ENCODE measurements around the gene MRFAP1. TPM values are rescaled to one million over a fixed set of nuclear protein-coding genes. Genes with fewer than 3 reads are reported as not detected.

MRFAP1 gene
- total and polyA plus RNA-seq, 8 donors: 51.9 to 369 (median 186) TPM

DNA sequence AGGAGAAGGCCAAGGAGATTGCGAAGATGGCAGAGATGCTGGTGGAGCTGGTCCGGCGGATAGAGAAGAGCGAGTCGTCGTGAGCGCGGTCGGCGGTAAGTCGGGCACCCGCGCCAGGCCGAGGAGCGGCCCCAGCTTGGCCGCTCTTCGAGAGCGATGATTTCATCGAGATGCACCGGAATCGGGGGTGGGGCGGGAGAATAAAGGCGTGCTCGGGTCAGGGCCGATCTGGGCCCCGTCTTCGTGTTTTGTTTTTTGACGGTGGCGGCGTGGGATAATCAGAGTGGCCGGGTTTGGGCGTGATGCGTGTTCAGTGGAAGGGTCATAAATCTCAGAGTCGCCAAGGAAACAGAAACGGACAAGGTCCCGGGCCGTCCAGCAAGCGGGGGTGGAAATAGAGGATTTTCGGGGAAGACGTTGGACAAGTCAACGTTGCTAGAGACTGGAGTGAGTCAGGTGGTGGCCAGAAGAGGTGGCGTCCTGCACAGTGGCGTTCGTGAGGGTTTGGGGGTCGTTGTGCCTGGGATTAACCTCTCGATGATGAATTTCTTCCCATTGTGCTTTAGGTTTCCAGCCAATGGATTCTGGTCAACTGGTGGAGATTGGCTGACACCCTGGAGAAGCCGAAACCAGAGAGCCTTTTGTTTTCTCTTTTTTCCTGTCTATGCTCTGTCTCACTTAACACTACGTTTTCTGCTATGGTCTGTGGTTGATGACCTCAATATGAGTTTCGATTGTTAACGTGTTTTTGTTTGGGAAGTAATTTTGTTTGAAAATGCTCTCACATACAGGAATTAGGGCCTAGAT is 882 bp downstream of the MRFAP1 start:
- H3K4me3 ChIP-seq: peak overlapping the region; percentile 78 to 90 (median 84)
- H3K27me3 ChIP-seq: no peaks in the 10 kb centered on the region
- H3K9me3 ChIP-seq: no peaks in the 10 kb centered on the region
- WGBS, 5 donors: 1% methylated on average over 47 to 50 of the region's 50 CpGs
- peaks cover 7 to 24% (median 20%) of the 10 kb centered on the region in 4 donors for H3K36me3 ChIP-seq
- peak; percentile 40 to 81 for DNase-seq
- intact Hi-C loops (cut with DNase I; ENCODE audit: low total_unique reads): no loop called here
- TF ChIP-seq POLR2A (IDR thresholded peaks at IDR 0.05) (peak in 1 of 4 donors; percentile 9), POLR2AphosphoS5 (IDR thresholded peaks at IDR 0.05) (peak in 1 of 3 donors; percentile 8), EP300 (IDR thresholded peaks at IDR 0.05) (no peak)
- TF ChIP-seq, protein P1, sequence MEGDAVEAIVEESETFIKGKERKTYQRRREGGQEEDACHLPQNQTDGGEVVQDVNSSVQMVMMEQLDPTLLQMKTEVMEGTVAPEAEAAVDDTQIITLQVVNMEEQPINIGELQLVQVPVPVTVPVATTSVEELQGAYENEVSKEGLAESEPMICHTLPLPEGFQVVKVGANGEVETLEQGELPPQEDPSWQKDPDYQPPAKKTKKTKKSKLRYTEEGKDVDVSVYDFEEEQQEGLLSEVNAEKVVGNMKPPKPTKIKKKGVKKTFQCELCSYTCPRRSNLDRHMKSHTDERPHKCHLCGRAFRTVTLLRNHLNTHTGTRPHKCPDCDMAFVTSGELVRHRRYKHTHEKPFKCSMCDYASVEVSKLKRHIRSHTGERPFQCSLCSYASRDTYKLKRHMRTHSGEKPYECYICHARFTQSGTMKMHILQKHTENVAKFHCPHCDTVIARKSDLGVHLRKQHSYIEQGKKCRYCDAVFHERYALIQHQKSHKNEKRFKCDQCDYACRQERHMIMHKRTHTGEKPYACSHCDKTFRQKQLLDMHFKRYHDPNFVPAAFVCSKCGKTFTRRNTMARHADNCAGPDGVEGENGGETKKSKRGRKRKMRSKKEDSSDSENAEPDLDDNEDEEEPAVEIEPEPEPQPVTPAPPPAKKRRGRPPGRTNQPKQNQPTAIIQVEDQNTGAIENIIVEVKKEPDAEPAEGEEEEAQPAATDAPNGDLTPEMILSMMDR (IDR thresholded peaks at IDR 0.05): no peak
- H3K4me1 ChIP-seq: peaks cover 22 to 34% (median 32%) of the 10 kb centered on the region in 4 donors
- peak overlapping the region; percentile 88 to 98 (median 97) for H3K27ac ChIP-seq

DNA sequence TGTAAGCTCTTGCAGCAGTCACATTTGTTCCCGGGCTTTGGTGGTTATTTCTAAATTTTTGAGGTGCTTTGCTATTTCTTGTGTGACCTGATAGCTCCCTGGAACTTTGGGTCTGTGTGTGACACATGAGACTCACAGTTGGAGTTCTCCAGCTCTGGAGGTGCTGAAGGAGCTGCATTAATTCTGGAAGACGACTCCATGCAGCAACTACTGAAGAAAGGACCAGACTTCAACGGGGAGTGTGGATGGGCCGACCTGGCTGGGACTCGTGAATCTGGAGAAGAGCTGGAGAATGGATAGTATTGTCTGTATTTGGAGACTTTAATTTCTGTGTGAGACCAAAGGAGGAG is 1.5 kb downstream of the MRFAP1 start:
- no peak for TF ChIP-seq POLR2AphosphoS5 (IDR thresholded peaks at IDR 0.05)
- TF ChIP-seq POLR2A (IDR thresholded peaks at IDR 0.05): no peak
- TF ChIP-seq, protein P1 (IDR thresholded peaks at IDR 0.05): no peak
- no peak for TF ChIP-seq EP300 (IDR thresholded peaks at IDR 0.05)
- 35 to 52% (median 43%) methylated on average over 5 of the region's 5 CpGs for WGBS, 5 donors
- H3K4me3 ChIP-seq: peak overlapping the region; percentile 78 to 90 (median 84)
- no peaks in the 10 kb centered on the region for H3K9me3 ChIP-seq
- intact Hi-C loops (cut with DNase I; ENCODE audit: low total_unique reads): no loop called here
- H3K4me1 ChIP-seq: peaks cover 22 to 34% (median 32%) of the 10 kb centered on the region in 4 donors
- no peaks in the 10 kb centered on the region for H3K27me3 ChIP-seq
- peak overlapping the region in 4 of 5 donors; percentile 96 to 98 (median 97) for H3K27ac ChIP-seq
- DNase-seq: no peak
- peaks cover 7 to 24% (median 20%) of the 10 kb centered on the region in 4 donors for H3K36me3 ChIP-seq

DNA sequence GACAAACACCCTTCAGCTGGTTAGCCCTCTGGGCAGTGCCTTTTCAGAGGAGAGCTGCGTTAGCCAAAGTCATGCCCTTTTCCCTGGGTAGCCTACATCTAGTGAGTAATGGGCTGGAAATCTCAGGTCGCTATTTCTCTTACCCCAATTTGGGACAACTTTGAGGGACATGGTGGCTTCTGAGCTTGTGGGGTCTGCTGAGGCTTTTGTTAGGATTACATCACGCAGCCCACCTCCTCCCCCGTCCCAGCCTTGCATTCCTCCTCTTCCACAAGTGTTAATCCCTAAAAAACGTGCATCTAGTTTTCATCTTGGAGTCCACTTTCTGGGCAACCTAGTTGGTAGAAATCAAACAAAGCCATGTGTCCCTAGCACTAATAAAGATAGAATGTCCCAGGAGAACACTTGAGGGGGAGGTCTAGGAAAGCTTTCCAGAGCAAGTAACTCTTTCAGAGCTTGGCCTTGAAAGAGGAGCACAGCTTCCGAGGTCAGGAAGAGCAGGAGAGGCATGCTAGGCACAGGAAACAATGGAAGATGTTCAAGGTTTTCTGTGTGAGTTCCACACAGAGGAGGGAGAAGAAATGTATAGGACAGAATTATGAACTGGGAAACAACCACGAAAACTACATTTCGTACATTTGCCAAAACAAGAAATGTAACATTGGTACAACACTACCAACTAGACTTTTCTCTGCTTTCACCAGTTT is 2.8 kb downstream of the MRFAP1 start:
- 82 to 89% (median 83%) methylated on average over 8 of the region's 8 CpGs for whole genome bisulfite sequencing, 5 donors
- Histone ChIP-seq H3K27ac (peak overlapping the region in 2 of 5 donors; percentile 96 to 98), H3K9me3 (no peaks in the 10 kb centered on the region), H3K4me1 (peaks cover 22 to 34% (median 32%) of the 10 kb centered on the region in 4 donors), H3K27me3 (no peaks in the 10 kb centered on the region), H3K4me3 (peak overlapping the region in 1 of 4 donors; percentile 78), H3K36me3 (peaks cover 7 to 24% (median 20%) of the 10 kb centered on the region in 4 donors)
- intact Hi-C loops (cut with DNase I; ENCODE audit: low total_unique reads): no loop called here
- TF ChIP-seq EP300 (IDR thresholded peaks at IDR 0.05) (no peak), POLR2A (IDR thresholded peaks at IDR 0.05) (no peak), POLR2AphosphoS5 (IDR thresholded peaks at IDR 0.05) (no peak)
- TF ChIP-seq, protein P1 (IDR thresholded peaks at IDR 0.05): no peak
- no peak for DNase-seq

DNA sequence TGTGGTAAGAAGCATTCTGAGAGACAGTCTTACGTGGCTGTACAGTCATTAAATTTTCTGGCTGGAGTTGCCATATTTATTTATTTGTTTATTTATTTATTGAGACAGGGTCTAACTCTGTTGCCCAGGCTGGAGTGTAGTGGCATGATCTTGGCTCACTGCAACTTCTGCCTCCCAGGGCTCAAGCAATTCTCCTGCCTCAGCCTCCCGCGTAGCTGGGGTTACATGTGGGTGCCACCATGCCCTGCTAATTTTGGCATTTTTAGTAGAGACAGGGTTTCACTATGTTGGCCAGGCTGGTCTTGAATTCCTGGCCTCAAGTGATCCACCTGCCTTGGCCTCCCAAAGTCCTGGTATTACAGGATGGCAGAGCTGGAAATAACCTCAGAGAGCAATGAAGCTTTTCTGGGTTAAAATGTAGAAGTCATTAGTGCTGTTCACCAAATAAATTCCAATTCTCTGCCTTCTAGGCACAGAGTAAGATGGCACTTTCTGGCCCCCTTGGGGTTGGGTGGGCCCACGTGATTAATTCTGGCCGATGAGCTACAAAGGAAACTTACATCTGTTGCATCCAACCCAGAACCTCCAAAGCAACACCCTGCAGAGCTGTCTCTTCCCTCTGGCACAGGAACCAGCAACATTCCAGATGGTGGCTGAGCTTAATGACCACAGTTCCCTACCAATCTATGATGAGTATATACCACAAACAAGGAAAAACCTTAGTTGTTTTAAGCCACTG is 4.5 kb downstream of the MRFAP1 start:
- Histone ChIP-seq H3K36me3 (peaks cover 7 to 24% (median 20%) of the 10 kb centered on the region in 4 donors), H3K27ac (no peak overlapping the region), H3K9me3 (no peaks in the 10 kb centered on the region), H3K4me3 (no peak overlapping the region), H3K27me3 (no peaks in the 10 kb centered on the region), H3K4me1 (peaks cover 17 to 27% (median 25%) of the 10 kb centered on the region in 4 donors)
- intact Hi-C loops (cut with DNase I; ENCODE audit: low total_unique reads): no loop called here
- DNase-seq: no peak
- 64 to 73% (median 72%) methylated on average over 5 of the region's 5 CpGs for WGBS, 5 donors
- TF ChIP-seq POLR2A (IDR thresholded peaks at IDR 0.05): no peak
- no peak for TF ChIP-seq POLR2AphosphoS5 (IDR thresholded peaks at IDR 0.05)
- no peak for TF ChIP-seq EP300 (IDR thresholded peaks at IDR 0.05)
- TF ChIP-seq, protein P1 (IDR thresholded peaks at IDR 0.05): no peak

Measured in stomach (tissue), 9 donors.